HCT116 (cell line): ENCODE data around the gene PCDHGA3. TPM values are rescaled to one million over a fixed set of nuclear protein-coding genes. Genes with fewer than 3 reads are reported as not detected.
"Not testable (repeated sequence)": the region's sequence is repeated elsewhere in the genome, so short reads cannot be mapped to it uniquely, and the experiment has no call there.

Source experiments
- ATAC-seq: fragments of 200-7000 bp; cut with Tn5 transposase; 2 replicates; pipeline ENCODE4 v1.9.1; 2020; ENCODE audit warnings: mild to moderate bottlenecking, moderate library complexity
- BruUV-seq: library from RNA; stranded (reverse); fragments of 400-500 nt; replicated peaks from 2 replicates; lab custom pipeline; 2021; lab: Mats Ljungman, UMichigan
- CTCF ChIA-PET: fragments of 300-600 bp; sonication (Branson Sonifier 250); formaldehyde crosslinking; loops from one replicate; lab custom pipeline; 2021; ENCODE audit warnings: antibody characterized with exemption; lab: Charles Lee
- POLR2A ChIA-PET: fragments of 300-600, 350-600 bp; sonication (Branson Sonifier 250); formaldehyde crosslinking; loops from one replicate; lab custom pipeline; 2021; ENCODE audit warnings: antibody characterized with exemption; lab: Charles Lee
- RAD21 ChIA-PET, 2 experiments: fragments of 300-600 bp; sonication (Branson Sonifier 250); formaldehyde crosslinking; loops; one replicate each; lab custom pipeline; 2023; ENCODE audit warnings: low total read pairs in 2 of 2; ENCODE audit not compliant: uncharacterized antibody in 2 of 2, unreplicated experiment in 2 of 2, low non-redundant PET in 1 of 2; lab: Charles Lee
- DNase-seq: peaks from one replicate; pipeline ENCODE4 v3.0.0-alpha.2; 2010; ENCODE audit warnings: low read depth, low spot score
- H2AFZ ChIP-seq: fragments of 200-600 bp; shearing (Covaris generic), sonication (generic); 2 replicates; pipeline ENCODE4 v1.6.1; 2017; ENCODE audit warnings: low read depth, mixed run types, mixed read lengths, antibody characterized with exemption, low read length; ENCODE audit not compliant: poor library complexity, severe bottlenecking
- H3K27ac ChIP-seq: 2 replicates; pipeline ENCODE4 v1.5.1; 2012; ENCODE audit warnings: low read depth, low read length
- H3K27me3 ChIP-seq: fragments of 200-600 bp; sonication (generic); 2 replicates; pipeline ENCODE4 v1.6.1; 2016; ENCODE audit warnings: mixed run types, low read length, mixed read lengths; ENCODE audit not compliant: insufficient read depth
- H3K36me3 ChIP-seq, 2 experiments: fragments of 200-500 bp in 1 of 2; fragments of 200-600 bp in 1 of 2; sonication (Bioruptor generic) in 1 of 2; sonication (generic) in 1 of 2; 2 replicates each; pipeline versions ENCODE4 v1.5.1 to v1.6.1; 2014 to 2016; ENCODE audit warnings: low read length in 2 of 2, inconsistent platforms in 1 of 2, mixed read lengths in 1 of 2, mixed run types in 1 of 2; ENCODE audit not compliant: insufficient read depth in 2 of 2, control insufficient read depth in 1 of 2
- H3K4me1 ChIP-seq, 2 experiments: fragments of 200-600 bp in 1 of 2; sonication (generic) in 1 of 2; 2 replicates each; pipeline versions ENCODE4 v1.5.1 to v1.6.1; 2012 to 2017; ENCODE audit warnings: low read length in 2 of 2, inconsistent platforms in 1 of 2, mild to moderate bottlenecking in 1 of 2, mixed read lengths in 1 of 2, mixed run types in 1 of 2, moderate library complexity in 1 of 2; ENCODE audit not compliant: insufficient read depth in 2 of 2, control insufficient read depth in 1 of 2
- H3K4me2 ChIP-seq: fragments of 200-600 bp; sonication (generic); 2 replicates; pipeline ENCODE4 v1.6.1; 2017; ENCODE audit warnings: mixed run types, low read length, mixed read lengths
- H3K4me3 ChIP-seq, 2 experiments: fragments of 200-600 bp in 1 of 2; sonication (generic) in 1 of 2; replicated peaks in 1 of 2; 2 replicates each; pipeline ENCODE4 v1.5.1; 2011 to 2016; ENCODE audit warnings: low read length in 2 of 2, control low read depth in 1 of 2, low read depth in 1 of 2, mild to moderate bottlenecking in 1 of 2, mixed read lengths in 1 of 2, mixed run types in 1 of 2
- H3K79me2 ChIP-seq: fragments of 200-600 bp; sonication (generic); 2 replicates; pipeline ENCODE4 v1.6.1; 2017; ENCODE audit warnings: mild to moderate bottlenecking, mixed run types, low read length, moderate library complexity, mixed read lengths; ENCODE audit not compliant: insufficient read depth
- H3K9ac ChIP-seq: fragments of 200-600 bp; sonication (generic); 2 replicates; pipeline ENCODE4 v1.6.1; 2016; ENCODE audit warnings: low read length, mixed read lengths
- H3K9me2 ChIP-seq: fragments of 200-600 bp; sonication (generic), shearing (Covaris generic); 2 replicates; pipeline ENCODE4 v1.6.1; 2017; ENCODE audit warnings: mixed run types, mild to moderate bottlenecking, moderate library complexity; ENCODE audit not compliant: insufficient read depth
- H3K9me3 ChIP-seq, 2 experiments: fragments of 200-500 bp in 1 of 2; fragments of 200-600 bp in 1 of 2; sonication (Bioruptor generic) in 1 of 2; sonication (generic) in 1 of 2; 2 replicates each; pipeline ENCODE4 v1.6.1; 2014 to 2017; ENCODE audit warnings: low read length in 2 of 2, mixed read lengths in 2 of 2, inconsistent platforms in 1 of 2, low read depth in 1 of 2, mild to moderate bottlenecking in 1 of 2, mixed run types in 1 of 2, moderate library complexity in 1 of 2; ENCODE audit not compliant: control insufficient read depth in 1 of 2, insufficient read depth in 1 of 2
- H4K20me1 ChIP-seq: fragments of 200-600 bp; sonication (generic), shearing (Covaris generic); 2 replicates; pipeline ENCODE4 v1.6.1; 2017; ENCODE audit warnings: mixed run types, mild to moderate bottlenecking, moderate library complexity; ENCODE audit not compliant: insufficient read depth
- CTCF ChIP-seq, 3 experiments: fragments of 200-600 bp in 1 of 3; sonication (generic) in 1 of 3; IDR thresholded peaks in 2 of 3; conservative IDR thresholded peaks in 1 of 3; 2 replicates each; pipeline ENCODE4 v1.5.1; 2012 to 2017; ENCODE audit warnings: low read depth in 2 of 3, low read length in 2 of 3, antibody characterized with exemption in 1 of 3, borderline replicate concordance in 1 of 3, control low read depth in 1 of 3, mild to moderate bottlenecking in 1 of 3, mixed read lengths in 1 of 3, mixed run types in 1 of 3, moderate library complexity in 1 of 3; ENCODE audit not compliant: insufficient read depth in 1 of 3
- EGR1 ChIP-seq: IDR thresholded peaks from 2 replicates; pipeline ENCODE4 v1.6.1; 2012; ENCODE audit warnings: low read depth
- EZH2 ChIP-seq: fragments of 200-600 bp; sonication (generic); IDR thresholded peaks from 2 replicates; pipeline ENCODE4 v1.6.1; 2017; ENCODE audit warnings: antibody characterized with exemption, mixed run types
- POLR2A ChIP-seq: IDR thresholded peaks from 2 replicates; pipeline ENCODE4 v1.7.0; 2011; ENCODE audit warnings: borderline replicate concordance; ENCODE audit not compliant: insufficient read depth, insufficient read length; ENCODE audit errors: extremely low read depth
- RAD21 ChIP-seq: IDR thresholded peaks from 2 replicates; pipeline ENCODE4 v1.6.1; 2012; ENCODE audit warnings: low read depth, mild to moderate bottlenecking
- SP1 ChIP-seq: IDR thresholded peaks from 2 replicates; pipeline ENCODE4 v1.6.1; 2012; ENCODE audit warnings: low read depth
- ZFX ChIP-seq: fragments of 450-650 bp; IDR thresholded peaks from 2 replicates; pipeline ENCODE4 v1.6.1; 2017
- ZNF274 ChIP-seq: fragments of 200-500 bp; sonication (Bioruptor generic); IDR thresholded peaks from 2 replicates; pipeline ENCODE4 v1.6.1; 2014; ENCODE audit warnings: mild to moderate bottlenecking, low read depth, low read length, inconsistent platforms
- intact Hi-C: fragments of 100-400 bp; cut with micrococcal nuclease; formaldehyde crosslinking; loops from 2 replicates; pipeline ENCODE4 v1.10.0; 2022
- total RNA-seq: library from RNA; stranded (reverse); gene quantifications from one replicate; pipeline ENCODE4 v1.2.1, GENCODE V29; 2021; ENCODE audit not compliant: unreplicated experiment

The PCDHGA3 gene
- total RNA-seq, 1 experiment from 2014 or later, result not detected

GRCh38 chr5:141330299-141331080 lies 13.1 kb upstream of the PCDHGA3 start, which contains the start of gene PCDHGA1:
Gene PCDHGA1 (plus strand): TSS chr5:141330514.
- no peaks in the 10 kb centered on the region for H4K20me1 ChIP-seq

GRCh38 chr5:141332571-141332970 lies 11.1 kb upstream of the PCDHGA3 start:
- H4K20me1 ChIP-seq, H3K79me2 ChIP-seq, H3K9ac ChIP-seq, H3K4me1 ChIP-seq, H3K27ac ChIP-seq, BruUV-seq, RAD21 ChIA-PET, intact Hi-C loops, H3K4me3 ChIP-seq, ATAC-seq, H2AFZ ChIP-seq, POLR2A ChIA-PET, H3K36me3 ChIP-seq, H3K9me2 ChIP-seq, H3K9me3 ChIP-seq, H3K27me3 ChIP-seq, DNase-seq, CTCF ChIA-PET, H3K4me2 ChIP-seq: not testable (repeated sequence)

More at GRCh38 chr5:141330299-141331080, 13.1 kb upstream of the PCDHGA3 start, which contains the start of gene PCDHGA1:
- Histone ChIP-seq H3K4me1 (no peaks in the 10 kb centered on the region), H3K4me2 (no peak within 1 kb of the TSS), H3K9me3 (no peaks in the 10 kb centered on the region), H3K9ac (no peak within 1 kb of the TSS), H3K27me3 (no peaks in the 10 kb centered on the region), H3K79me2 (no peaks in the 10 kb centered on the region), H3K4me3 (no peak within 1 kb of the TSS), H2AFZ (no peak within 1 kb of the TSS), H3K36me3 (no peaks in the 10 kb centered on the region), H3K27ac (no peak within 1 kb of the TSS), H3K9me2 (no peaks in the 10 kb centered on the region)
- ChIA-PET RAD21 (no interaction called here), POLR2A (no interaction called here), CTCF (interaction anchor here (0.7 to 1.5 kb wide), 2 partner anchors 227 to 233 kb away, joined by 3 read pairs; no protein-coding TSS in a partner anchor)
- 0 out of 2 replicates have a peak, but pooled peaks have one; percentile 49 for ATAC-seq
- intact Hi-C loops, result no loop called here
- TF ChIP-seq CTCF (IDR thresholded peaks at IDR 0.05 in 2 of 3, conservative IDR thresholded peaks at IDR 0.05 in 1 of 3; ENCODE audit: borderline replicate concordance in 1 of 3, insufficient read depth in 1 of 3, low read depth in 2 of 3, low read length in 2 of 3) (peak in 2 of 3 experiments; percentile 17 to 39; a peak in 3 of 6 replicates), ZFX (no peak), RAD21 (peak; percentile 16; the same call in 1 of the 2 replicates), SP1 (no peak), EGR1 (no peak), EZH2 (no peak), ZNF274 (no peak), POLR2A (no peak)
- BruUV-seq, result no TSS peak
- no peak for DNase-seq
